HG03378 (cell line): ENCODE data around the gene DCXR.

Source experiments
- ATAC-seq: cut with Tn5 transposase; IDR thresholded peaks from one replicate; pipeline ENCODE4 v1.9.1; 2021; ENCODE audit warnings: mild to moderate bottlenecking, moderate library complexity; ENCODE audit not compliant: unreplicated experiment

Gene DCXR

DNA sequence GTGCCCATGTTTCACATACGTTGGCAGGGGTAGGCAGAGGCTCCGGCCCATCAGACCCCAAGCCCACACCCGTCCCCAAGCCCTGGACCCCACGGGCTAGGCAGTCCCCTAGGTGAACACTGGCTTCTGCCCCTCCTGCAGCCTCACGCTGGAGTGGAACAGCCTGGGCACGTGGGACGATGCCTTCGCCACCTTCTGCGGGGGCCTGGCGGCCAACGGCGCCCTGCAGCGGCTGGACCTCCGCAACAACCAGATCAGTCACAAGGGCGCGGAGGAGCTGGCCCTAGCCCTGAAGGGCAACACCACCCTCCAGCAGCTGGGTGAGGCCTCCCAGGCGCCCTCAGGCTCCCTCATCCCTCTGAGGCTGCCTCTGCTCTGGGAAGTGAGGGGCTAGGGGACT, 12.6 kb downstream of the DCXR start:
- ATAC-seq: no peak

DNA sequence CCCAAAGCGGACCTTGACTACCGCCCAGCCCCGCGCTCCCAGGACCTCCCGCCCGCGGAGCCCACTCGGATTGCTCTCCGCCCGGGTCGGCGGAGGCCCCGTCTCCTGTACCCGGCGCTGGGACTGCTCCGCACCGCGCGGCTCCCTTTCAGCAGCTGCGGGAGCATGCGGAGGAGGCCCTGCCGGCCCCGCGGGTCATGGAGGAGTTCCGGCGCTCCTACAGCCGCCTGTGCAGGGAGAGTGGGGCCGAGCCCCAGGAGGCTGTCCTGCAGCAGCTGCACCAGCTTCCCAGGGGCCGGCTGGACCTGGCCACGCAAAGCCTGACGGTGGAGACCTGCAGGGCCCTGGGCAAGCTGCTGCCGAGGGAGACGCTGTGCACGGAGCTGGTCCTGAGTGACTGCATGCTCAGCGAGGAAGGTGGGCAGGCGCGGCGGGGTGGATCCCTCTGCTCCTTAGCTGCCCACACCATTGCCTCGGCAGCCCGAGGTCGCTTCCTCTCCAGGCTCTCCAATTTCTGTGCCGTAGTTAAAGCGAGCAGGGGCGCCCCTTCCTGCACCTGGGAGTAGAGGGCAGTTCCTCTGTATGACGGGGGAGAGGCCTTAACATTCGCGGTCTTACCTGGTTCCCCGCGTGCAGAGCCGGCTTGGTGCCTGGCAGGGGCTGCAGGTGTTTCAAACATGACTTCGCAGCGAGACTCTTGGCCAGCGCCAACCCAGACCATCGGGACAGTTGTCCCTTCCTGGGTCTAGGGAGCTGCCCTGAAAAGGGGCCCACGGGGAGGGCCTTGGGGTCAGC, 13.9 kb downstream of the DCXR start:
- no peak for ATAC-seq

DNA sequence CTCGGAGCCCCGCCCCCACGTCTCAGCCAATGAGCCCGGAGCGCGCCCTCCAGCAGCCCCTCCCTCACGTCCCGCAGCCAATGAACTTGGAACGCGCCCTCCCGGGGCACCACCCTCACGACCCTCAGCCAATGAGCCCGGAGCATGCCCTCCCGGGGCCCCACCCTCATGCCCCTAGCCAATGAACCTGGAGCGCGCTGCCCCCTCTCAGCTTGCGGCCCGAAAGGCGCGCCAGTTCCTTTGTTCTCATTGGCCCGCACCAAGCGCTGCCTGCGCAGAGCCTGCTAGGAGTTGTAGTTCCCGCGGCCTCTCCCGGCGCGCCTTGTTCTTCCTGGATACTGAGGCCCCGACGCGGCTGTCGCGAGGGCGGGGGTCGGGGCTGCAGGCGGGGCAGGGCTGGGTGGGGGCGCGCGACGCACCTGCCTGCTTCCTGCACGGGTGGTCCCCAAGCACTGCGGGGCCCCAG, 14.5 kb downstream of the DCXR start, which contains the start of gene LRRC45:
Gene LRRC45, plus strand, starts transcription at position 325 of the 466 bp plus-strand sequence. CDS start 339 bp downstream, outside the sequence.
- ATAC-seq: peak; percentile 74

DNA sequence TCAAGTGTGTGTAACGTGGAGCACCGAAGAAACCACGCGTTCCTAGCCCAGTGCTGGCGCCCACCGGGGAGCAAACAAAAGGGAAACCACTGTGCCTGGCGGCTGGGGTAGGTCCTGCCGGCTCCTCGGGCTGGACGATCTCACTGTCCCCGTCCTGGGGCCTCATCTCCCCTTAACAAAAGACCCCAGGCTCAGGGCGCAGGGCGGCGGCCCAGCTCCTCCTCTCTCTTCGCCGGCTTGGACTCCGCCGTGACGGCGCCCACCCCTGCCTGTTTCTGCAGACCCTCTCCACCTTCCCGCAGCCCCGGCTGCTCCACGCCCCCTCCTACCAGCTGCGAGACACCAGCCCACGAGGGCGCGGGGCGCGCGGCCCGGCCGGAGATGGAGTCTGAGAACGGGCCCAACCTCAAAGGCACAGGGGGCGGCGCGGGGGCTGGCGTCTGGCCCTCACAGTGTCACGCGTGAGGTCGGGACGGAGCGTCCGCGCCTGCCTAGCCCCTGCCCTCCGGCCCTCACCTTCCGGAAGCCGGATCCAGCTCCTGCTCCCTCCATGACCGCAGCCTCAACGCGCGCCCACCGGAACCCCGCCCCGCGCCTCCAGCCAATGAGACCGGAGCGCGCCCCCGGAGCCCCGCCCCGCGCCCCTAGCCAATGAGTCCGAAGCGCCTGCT, 15.1 kb downstream of the DCXR start, which contains the start of gene CENPX:
Gene CENPX, minus strand, starts transcription at position 569 of the 671 bp plus-strand sequence. Its CDS starts 17 bp downstream, at position 552.
- no peak for ATAC-seq

DNA sequence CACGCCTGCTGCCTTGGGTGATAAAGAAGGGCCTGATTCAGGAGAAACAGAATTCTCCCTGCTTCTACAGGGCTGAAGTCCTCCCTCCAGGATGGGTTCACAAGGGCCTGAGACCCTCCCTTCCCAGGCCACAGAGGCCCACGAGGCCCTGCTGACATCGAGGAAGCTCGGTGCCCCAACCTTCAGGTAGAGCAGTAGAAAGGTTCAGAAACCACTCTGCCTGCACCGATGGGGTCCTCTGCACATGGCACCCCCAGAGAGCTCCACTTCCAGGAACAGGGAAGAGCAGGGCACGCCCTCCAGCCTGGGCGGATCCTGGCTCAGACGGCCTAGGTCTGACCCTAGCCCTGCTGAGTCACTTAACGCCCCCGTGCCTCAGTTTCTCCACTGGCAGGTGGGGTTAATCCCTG, 15.6 kb downstream of the DCXR start:
- no peak for ATAC-seq

- ATAC-seq: no peak
These were observed 16.2 kb downstream of the DCXR start for GRCh38 chr17:82021107-82021899.

DNA sequence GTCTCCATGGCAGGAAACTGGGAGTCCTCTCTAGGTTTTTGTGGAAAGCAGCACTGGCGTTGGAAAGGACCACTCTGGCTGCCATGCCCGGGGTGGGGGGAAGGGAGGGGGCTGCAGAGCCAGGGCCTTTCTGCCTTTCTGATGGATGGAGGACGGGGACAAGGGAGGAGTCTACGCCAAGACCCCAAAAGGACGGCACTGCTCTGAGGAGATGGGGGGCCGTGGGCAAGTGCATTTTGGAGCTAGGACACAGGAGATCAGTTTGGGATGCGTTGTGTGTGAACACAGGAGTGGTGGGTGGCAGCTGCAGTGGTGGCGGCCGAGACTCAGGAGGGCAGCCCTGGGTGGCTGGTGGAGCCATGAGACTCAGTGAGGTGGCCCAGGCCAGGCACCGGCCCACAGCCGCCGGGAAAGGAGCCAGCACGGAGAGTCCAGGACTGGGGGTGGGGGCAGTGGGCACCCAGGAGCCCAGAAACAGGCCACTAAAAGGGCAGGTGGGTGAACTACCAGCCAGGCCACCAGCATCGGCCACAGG, 16.9 kb downstream of the DCXR start:
- ATAC-seq: no peak

- no peak for ATAC-seq
These were observed 17.6 kb downstream of the DCXR start for GRCh38 chr17:82019690-82020571.

- no peak for ATAC-seq
These were observed 18.4 kb downstream of the DCXR start for GRCh38 chr17:82018989-82019689.

GRCh38 chr17:82018152-82018988, 19.1 kb downstream of the DCXR start:
- no peak for ATAC-seq

DNA sequence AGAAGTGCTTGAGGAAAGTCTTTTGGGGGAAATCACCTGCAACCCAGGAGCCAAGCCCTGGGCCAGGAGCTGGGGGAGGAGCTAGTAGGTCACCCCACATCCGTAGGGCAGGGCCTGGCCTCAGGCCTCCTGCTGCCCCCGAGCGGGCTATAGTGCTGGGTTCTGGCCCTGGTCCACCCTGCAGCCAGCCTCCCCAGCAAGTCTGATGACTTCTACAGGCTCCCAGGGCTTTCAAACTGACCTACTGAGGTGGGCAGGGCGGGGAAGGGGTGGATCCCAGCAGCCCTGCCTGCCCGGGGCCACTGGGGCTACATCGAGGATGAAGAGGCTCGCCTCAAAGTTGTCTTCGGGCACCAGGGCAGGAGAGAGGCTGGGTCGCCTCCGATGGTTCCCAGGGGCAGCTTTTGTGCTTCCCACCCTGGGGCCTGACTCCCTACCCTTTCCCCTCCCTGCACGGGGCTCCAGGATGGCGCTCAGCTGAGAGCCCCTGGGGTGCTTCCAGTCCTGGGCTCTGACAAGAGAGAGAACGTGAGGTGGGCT, 19.8 kb downstream of the DCXR start:
- no peak for ATAC-seq

- ATAC-seq: no peak
These were observed 20.5 kb downstream of the DCXR start for GRCh38 chr17:82016875-82017459.

- no peak for ATAC-seq
These were observed 21.2 kb downstream of the DCXR start for GRCh38 chr17:82016061-82016874.

DNA sequence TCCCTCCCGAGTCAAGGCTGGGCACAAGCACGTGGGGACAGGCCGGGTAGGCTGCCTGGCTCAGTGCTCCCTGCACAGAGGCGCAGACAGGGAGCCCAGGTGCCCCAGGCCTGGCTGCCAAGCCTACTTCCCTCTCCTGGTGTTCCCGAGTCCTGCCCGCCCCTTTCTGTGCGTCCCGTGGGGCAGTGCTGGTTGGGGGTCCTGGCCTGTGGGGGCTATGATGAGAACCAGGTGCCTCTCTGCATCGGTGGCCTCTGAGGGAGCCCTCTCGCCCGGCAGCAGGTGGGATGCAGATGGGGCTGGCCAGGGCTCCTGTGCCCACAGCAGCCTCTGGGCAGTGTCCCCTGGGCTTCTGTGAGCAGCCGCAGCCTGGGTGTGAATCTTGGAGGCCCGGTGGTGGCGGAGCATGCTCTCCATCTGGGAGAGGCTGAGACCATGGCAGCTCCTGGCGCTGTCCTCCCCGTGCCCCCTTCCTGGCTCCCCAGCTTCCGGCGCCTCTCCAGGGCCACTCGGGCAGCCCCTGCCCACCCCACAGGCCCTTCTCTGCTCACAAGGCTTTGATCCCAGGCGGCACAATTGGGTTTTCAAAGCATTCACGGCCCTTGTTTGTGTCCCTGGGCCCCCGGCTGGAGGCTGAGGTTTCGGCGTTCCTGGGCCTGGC, 22.1 kb downstream of the DCXR start:
- ATAC-seq: no peak

GRCh38 chr17:82014971-82015310, 22.6 kb downstream of the DCXR start:
- no peak for ATAC-seq

GRCh38 chr17:82014432-82014831, 23.1 kb downstream of the DCXR start:
- ATAC-seq: no peak
